Suppressor macrophage (primary cell): ENCODE measurements around the gene FMN1.
"Not testable (repeated sequence)": the region's sequence is repeated elsewhere in the genome, so short reads cannot be mapped to it uniquely, and the experiment has no call there.

ENCODE experiments used
- DNase-seq, 4 experiments: peaks; one replicate each; pipeline ENCODE4 v3.0.0-alpha.2; 2020 to 2022

The FMN1 gene

DNA sequence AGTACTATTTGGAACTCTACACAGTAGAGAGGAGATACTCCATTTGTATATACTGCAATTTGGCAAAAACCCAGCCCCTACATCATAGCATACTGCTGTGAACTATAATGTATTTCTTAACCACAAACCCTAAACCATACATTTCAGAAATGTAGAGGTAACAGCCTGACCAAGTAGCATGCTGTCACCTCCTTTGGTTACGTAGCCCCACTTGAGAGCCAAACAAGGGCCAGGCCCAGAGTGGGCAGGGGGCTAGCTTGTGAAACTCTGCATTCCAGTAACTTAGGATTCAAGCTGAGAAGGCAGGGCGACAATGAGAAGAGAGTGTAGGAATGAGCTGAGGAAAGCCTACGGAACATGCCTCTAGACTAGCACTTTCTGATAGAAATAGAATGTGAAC is 340.9 kb downstream of the FMN1 start:
- DNase-seq = no peak

DNA sequence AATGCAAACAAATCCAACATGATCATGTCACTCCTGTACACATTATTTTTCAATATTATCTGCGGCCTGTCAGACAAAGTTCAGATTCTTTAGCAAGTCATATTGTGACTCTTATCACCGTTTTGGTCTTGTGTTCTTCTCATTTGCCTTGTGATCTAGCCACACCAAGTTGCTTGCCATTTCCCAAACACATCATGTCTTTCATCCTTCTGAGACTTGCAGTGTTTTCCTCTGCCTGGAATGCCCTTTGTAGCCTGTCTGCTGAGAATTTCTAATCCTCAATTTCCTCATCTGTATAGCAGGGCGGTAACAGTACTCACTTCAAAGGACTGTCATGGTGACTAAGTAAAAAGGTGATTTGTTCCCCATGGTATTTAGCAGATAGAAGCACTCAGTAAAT is 341.7 kb downstream of the FMN1 start:
- peak in 3 of 4 experiments; percentile 19 to 54 (median 35) for DNase-seq

DNA sequence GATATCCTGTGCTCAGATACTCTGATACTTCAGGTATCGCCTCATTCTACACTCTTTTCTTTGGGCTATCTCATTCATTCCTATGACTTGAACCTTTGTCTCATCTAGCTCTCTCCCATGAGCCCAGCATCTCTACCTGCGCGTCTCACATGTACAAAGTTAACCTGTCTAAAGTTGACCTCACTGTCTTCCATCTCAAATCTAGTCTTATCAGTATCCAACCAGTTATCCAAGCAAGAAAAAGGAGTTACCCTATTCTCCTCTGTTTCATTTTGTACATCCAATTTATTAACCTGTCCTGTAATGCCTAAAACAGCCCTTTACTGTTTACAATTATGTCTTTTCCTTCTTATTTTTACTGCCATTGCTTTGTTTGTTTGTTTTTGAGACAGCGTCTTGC is 342.5 kb downstream of the FMN1 start:
- DNase-seq = no peak

DNA sequence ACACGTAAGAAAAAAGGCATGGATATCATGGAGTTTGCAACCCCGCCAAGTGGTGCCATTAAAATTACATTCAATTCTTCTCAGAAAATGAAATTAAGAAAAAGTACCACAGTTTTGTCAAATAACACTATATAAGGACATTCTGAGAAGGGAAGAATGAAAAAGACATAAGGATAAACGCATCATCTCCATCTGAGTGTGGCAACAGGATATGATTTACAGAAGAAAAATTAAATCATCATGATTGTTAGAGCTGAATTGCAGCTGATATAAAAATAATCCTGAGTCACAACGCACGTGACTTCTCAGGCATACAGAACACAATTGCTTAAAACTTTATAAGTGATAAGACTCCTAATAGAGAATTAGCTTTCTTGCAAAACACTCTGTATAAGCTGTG is 342.9 kb downstream of the FMN1 start:
- DNase-seq = peak in 3 of 4 experiments; percentile 10 to 72 (median 40)

DNA sequence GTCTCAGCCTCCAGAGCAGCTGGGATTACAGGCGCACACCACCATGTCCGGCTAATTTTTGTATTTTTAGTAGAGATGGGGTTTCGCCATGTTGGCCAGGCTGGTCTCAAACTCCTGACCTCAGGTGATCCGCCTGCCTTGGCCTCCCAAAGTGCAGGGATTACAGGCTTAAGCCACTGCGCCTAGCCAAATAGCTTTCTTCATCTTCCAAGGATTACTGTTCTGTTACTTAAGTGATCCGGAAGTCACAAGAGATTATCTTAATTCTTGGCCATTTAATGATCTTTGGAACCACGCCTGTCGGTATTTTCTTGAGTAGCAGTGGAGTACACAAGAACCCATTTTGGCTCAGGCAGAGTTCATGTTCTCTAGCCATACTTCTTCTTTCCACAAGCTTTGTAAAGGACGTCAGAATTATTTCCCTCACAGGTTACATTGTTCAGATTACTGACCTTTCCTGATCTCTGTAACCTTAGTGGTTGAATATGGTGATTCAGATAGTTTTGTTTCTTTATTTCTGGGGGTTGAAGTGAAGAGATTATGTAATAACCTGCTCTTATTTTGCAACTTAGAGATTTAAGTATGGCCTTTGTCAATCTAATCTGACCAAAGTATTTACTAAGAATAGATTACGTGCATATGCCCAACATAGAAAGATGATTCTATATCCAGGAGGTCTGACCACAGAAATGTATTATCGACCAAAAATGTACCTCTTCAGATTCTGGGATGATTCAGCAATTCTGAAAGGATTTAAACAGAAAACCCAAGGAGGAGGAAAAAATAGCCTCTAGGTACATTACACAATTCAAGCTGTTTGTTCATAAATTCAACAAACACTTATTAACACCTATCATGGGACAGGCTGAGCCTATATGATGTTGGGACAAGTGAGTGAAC is 344.5 kb downstream of the FMN1 start:
- peak; percentile 30 to 85 (median 58) for DNase-seq

DNA sequence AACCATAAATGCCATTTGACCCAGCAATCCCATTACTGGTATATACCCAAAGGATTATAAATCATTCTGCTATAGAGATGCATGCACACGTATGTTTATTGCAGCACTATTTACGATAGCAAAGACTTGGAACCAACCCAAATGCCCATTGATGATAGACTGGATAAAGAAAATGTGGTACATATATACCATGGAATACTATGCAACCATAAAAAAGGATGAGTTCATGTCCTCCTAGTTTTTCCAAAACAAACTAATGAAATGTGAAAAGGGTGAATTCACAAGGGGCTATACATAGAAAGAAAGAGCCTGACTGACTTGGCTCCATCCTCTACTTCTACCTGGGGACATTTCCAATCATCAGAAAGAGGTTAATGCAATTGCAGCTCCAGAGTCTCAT is 347.8 kb downstream of the FMN1 start:
- DNase-seq = not testable (repeated sequence)

DNA sequence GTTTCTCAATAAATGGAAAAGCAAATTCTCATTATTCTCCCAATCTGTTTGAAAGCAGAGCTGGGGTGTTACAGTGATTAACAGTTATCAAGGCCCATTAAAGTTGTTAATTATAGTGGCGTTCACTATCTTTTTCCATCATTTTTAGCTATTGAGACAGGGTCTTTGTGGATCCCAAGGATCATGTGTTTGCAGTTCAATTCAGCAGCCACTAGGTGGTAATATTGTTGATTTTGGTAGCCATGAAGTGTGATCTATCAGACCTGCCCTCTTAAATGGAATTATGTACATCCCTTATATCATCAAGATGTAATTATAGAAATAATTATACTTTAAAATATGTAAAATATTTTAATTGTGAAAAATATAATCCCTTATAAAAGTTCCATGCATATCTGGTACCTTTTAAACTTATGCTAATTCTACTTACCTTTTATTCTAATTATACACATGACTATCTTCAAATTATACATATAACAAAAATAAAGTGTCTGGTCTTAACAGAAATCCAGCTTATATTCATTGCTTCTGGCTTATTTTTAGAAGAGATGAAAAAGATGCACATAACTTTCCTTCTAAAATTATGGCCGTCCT is 350.3 kb downstream of the FMN1 start:
- DNase-seq = peak; percentile 13 to 53 (median 41)

DNA sequence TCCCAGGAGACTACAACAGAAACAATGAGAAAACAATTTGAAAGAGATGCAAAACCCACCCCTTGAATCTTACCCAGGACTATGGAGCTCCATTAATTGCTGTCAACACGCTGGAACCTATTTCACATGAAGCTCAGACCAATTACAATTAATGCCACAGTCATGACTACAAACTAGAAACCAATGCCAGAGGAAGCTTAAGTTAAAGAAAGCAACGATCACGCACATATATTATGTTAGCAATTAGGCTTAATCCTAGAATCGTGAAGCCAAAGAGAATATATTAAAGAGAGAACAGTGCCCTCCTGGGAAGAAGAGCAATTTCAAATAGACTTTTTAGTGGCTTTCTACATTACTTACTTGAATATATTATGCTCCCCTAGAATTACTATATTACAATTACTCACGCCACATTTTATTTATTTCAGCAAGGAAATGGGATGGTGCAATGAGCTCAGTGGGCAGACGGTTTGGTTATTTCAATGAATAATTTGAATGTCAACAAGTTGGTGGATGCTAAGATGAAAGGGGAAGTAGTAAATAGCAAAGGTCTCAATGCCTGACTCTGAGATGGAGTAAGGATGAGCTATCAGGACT is 351.2 kb downstream of the FMN1 start:
- peak; percentile 49 to 84 (median 65) for DNase-seq

DNA sequence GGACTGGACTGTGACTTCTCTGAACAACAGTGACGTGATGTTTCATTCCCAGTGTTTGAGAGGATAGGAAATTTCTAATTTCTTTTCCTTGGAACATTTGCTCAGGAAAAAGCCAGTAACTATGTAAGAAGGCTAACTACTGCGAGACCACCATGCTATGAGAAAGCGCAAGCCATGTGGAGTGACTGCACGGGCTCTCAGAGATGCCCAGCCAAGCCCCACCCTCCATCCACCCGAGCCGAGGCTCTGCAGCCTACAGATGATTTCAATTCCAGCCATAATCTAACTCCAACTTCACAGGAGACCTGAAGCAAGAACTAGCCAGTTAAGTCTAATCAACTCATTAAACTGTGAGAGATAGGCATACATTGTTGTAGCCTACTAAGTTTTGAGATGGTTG is 352.4 kb downstream of the FMN1 start:
- DNase-seq = no peak

DNA sequence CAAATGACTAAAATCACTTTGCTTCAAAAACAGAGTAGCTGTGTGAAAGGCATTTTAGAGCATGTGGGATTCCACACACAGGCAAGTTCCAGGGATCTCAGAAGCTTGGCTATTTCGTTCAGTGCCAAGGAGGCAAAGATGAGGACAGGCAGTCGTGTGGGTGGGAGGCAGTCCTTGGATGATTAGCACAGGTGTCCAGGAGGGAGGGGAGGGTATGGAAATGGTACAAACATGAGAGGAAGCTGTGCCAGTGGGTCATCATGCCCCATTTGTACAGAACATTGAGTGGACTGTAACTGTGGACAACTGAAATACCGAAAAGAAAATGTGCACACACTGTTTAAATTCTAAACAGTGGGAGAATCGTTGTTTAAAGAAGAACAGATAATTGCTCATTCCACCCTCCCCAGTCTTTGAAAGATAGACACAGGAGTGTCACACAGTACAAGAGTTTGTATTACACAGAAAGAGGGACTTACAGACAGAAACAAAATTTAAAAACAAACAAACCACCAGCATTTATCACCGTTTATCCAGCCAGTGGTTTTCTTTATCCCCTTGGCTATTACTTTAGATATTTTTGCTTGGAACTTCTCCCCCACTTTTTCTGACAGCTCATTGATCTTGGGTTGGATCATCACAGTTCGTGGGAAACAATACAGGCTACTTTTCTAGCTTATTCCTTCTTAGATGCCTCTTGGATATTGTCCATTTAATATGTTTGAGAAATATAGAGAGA is 353.8 kb downstream of the FMN1 start:
- DNase-seq = no peak

DNA sequence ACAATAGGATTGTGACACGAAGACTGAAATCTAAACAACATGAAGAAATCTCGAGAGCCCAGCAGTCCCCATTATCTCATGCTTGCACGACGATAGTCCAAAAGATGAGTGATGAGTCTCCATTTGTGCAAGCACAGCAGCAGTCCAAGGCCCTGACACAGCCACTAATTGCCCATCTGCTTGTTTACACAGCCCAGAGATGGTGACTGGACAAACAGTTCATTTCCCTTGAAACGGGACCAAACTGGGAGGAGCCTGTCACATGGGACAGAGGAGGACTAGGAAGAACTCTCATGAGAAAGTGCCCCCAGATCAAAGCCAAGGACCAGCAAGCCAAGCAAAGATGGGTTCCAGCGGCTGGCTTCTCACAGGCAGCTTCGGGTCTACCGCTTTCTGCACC is 355.7 kb downstream of the FMN1 start:
- no peak for DNase-seq

DNA sequence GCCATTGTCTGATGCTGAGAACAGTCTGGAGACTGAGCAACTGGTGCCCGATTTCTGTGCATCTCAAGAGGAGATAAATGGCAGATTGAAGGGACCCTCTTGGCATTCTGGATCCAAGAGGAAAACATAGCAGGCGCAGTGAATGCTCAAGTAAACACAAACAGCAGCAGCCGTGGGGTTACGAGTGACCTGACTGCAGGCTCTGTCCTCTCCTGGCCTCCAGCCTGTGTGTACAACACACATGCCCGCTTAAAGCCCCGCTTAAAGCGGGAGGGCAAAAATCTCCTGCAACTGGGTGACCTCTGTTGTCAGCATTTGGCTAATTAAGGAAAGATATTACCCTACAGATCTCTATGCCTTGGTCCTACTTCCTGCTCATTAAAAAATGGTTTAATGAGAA is 356.2 kb downstream of the FMN1 start:
- no peak for DNase-seq

DNA sequence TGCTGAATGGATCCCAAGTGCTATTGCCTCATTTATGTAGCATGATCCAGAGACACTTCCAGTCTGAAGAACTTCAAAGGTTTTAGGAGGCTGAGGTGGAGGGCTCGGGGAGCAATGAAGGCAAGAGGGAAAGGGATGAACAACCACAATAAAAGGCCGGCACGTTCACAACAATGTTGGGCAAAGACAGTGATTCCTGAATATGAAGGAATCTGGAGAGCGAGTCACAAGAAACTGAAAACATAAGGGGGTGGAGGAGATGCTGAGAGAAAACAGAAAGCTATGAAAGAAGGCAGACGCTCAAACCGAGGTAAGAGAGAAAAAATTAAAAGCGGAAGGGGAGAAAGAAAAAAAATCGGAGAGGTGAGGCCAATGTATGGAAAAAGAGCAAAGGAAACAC is 356.6 kb downstream of the FMN1 start:
- DNase-seq = no peak

DNA sequence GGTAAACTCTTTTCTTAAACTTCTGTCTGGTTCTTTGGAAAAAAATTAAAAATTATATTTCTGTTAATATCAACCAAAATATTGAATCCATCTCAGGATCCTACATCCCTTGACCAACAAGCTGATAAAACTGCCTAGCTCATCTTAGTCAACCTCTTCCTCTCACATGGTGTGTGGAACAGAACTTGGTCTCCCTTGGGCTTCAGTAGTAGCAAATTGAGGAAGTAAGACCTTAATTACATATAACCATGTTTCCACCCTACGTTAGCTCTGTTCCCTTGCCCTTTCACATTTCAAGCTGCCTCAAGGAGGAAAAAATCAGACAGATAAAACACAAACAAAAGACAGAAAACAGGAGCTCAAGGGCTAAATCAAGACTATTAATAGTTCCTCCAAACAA is 360.4 kb downstream of the FMN1 start:
- DNase-seq = peak; percentile 61 to 87 (median 74)

DNA sequence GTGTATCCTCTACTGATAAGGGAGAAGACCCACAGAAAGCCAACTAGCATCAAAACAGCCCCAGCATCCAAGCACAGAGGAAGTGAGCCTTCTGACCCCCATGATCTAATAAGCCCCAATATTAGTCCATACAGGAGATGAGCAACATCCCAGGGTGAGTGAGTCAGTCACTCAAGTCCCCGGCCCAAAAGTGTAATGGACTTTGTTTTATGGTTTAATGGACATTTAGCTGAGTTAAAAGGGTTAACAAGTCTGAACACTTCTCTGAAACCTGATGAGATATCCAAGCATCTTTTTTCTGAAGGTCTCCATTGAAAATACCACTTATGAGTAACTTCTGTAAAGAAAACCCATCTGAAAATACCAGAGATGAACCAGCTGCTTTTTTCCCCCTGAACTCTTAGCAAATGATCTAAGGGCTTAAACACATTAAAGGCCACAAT is 361.1 kb downstream of the FMN1 start:
- DNase-seq = peak in 3 of 4 experiments; percentile 48 to 72 (median 63)

DNA sequence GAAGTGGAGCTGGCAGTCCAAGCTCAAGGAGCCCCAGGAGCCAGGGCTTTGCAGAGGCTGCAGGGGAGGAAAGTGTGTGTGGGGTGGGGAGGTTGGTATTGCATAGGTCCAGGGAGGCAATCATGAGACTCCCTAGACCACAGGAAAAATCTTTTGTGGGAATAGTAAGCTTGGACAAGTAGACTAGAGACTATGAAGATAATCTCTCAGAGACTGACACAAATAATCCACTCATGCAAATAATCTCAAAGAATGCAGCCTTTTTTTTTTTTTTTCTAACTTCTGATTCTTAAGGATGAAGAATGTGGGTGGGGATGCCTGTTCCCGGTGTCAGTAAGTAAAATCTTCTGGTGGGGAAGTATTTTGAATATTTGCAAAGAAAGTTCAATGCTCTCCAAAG is 363.0 kb downstream of the FMN1 start:
- DNase-seq = no peak

DNA sequence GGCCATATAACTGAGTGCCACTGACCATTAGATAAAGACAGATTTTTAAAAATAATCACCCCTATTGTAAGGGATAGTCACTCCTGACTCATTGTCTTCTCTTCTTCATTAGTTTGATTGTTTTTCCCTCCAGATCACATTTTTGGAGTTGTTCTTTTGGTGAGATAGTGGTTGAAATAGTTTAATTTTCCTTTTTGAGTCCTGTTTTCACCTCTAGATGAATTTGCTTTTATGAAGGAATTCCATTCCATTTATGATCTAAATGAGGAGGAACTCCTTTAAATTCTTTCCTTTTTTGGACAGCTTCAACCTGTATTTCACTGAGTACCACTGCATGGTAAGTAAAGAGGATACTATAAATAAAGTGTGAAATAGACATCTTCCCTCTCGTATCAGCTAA is 364.3 kb downstream of the FMN1 start:
- DNase-seq = no peak

DNA sequence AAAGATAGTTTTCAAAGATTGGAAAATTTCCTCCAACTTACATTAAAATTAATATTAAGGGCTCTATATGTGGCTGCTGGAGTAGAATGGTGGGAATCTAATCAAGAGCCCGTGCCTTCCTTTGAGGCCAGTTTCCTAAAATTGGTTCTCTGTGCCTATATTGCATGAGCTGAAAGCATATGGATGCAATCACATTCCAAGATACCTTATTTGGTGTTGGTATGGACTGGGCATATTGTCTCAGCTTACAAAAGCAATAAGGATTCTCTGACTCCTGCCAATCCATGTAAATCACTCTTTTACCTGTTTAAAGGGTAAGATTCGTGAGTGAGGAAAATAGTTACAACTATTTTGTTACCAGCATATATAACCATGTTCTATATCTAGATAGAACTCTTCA is 365.1 kb downstream of the FMN1 start:
- no peak for DNase-seq

DNA sequence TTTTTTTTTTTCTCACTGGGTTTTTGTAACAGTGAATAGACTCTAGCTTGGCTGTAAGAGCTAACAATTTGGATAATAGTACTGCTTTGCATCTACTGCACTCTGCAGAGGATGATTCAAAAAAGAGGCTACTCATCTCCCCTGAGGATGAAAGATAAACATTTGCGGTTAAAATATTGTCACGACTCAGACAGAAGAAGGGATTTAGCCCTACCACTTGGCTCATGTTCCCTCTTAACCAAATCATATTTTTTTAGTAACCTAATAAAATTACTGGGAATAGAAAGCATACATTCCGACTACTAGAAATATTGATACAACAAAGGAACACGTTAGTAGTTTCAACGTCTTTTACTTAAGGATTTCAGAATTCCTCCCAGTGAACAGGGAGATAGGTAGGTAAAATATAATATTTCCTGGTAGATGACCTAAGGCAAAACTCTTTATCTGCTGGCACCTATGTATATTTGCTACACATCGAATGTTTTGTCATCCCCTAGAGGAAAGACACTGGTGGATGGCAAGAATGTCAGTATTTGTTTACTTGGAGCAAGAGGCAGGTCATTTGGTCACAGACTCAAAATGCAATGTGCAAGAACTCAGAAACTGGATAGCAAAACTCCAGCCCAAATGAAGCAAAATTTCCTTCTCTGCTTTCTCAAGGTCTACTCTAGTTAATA is 365.9 kb downstream of the FMN1 start:
- DNase-seq = no peak

DNA sequence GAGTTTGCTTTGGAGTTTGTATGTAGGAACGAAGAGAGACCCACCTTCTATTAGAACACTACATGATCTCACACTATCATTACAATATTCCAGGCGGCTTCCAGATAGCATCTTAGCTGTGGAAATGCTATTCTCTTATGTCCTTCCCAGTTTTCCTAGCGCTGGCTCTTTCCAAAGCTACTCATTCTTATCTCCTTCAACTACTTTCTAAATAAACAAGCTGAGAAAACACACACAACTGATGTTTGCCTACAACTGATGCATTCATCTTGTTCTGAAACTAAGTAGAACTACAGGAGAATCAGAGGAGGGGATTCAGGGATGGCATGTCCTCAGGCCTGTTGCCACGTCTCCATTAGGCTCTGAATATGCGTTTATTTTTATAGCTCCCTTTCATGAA is 367.8 kb downstream of the FMN1 start:
- DNase-seq = no peak

DNA sequence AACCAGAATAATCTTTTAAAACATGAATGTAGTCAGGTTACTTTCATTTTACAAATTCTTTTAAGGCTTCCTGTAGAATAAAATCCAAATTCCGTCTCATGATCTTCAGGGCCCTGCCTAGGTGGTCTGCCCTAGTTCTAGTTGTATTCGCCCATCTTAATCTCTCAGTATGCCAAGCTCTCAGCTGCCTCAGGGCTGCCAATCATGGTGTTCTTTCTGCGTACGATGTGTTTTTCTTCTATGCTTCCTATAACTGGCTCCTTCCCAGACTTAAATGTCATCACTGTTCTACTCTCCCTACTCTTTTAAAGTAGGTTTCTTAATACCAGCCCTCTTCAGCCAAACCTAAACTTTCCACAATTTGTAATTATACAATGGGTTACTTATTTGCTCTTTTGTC is 369.3 kb downstream of the FMN1 start:
- DNase-seq = no peak

DNA sequence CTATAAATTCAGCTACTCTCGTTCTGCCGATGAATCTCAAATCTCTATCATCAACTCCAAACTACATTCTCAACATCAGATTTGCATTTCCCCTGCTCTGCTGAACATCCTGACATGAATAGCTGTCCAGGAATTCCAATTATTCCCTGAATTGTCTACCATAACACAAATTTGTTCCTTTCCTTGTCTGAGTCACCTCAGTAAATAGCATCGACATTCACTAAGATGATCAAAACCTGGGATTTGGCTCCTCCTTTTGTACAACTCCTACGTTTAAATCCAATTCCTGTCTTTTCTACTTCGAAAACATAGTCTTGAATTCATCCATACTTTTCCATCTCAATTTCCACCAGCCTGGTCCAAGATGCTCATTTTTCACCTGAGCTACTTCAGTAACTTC is 369.7 kb downstream of the FMN1 start:
- no peak for DNase-seq
